Thyroid gland (tissue), 4 donors: Measurements from ENCODE around the gene KAZN.

Experiments used
- CTCF ChIP-seq, 6 experiments: fragments of 200-600 bp in 3 of 6; fragments of 450-650 bp in 3 of 6; sonication (generic) in 3 of 6; IDR thresholded peaks; one replicate each; pipeline ENCODE4 v1.5.1; 2016 to 2019; ENCODE audit warnings: antibody characterized with exemption in 6 of 6, mild to moderate bottlenecking in 2 of 6, inconsistent platforms in 1 of 6, moderate library complexity in 1 of 6
- POLR2A ChIP-seq, 2 donors: fragments of 450-650 bp; IDR thresholded peaks; one replicate each; pipeline ENCODE4 v1.6.1; 2017; ENCODE audit warnings: antibody characterized with exemption in 2 of 2, mild to moderate bottlenecking in 2 of 2, moderate library complexity in 1 of 2

- no peak for TF ChIP-seq CTCF (IDR thresholded peaks at IDR 0.05)
- TF ChIP-seq POLR2A (IDR thresholded peaks at IDR 0.05) = no peak
Observed at GRCh38 chr1:14650951-14651350, 52.5 kb downstream of the KAZN start.
